H9 (cell line): Measurements from ENCODE around the gene PDE7B. TPM values are rescaled to one million over a fixed set of nuclear protein-coding genes. Genes with fewer than 3 reads are reported as not detected.

Source experiments
- DNase-seq: peaks from one replicate; pipeline ENCODE4 v3.0.0-alpha.2; 2017
- H2AFZ ChIP-seq: one replicate; pipeline ENCODE4 v1.6.1; 2013; ENCODE audit warnings: mild to moderate bottlenecking, low read length, control low read depth, moderate library complexity
- H2AK5ac ChIP-seq: 2 replicates; pipeline ENCODE4 v1.6.1; 2013; ENCODE audit warnings: low read length, control low read depth, mixed read lengths; ENCODE audit not compliant: insufficient read length
- H2BK120ac ChIP-seq: one replicate; pipeline ENCODE4 v1.6.1; 2013; ENCODE audit warnings: low read depth, mild to moderate bottlenecking, low read length, control low read depth, inconsistent platforms; ENCODE audit not compliant: poor library complexity, severe bottlenecking
- H2BK12ac ChIP-seq: 2 replicates; pipeline ENCODE4 v1.6.1; 2013; ENCODE audit warnings: low read length, control low read depth, mixed read lengths, low read depth; ENCODE audit not compliant: insufficient read length
- H2BK15ac ChIP-seq: 2 replicates; pipeline ENCODE4 v1.6.1; 2013; ENCODE audit warnings: low read depth, low read length, control low read depth
- H2BK20ac ChIP-seq: one replicate; pipeline ENCODE4 v1.6.1; 2013; ENCODE audit warnings: low read depth, mild to moderate bottlenecking, low read length, control low read depth, inconsistent platforms; ENCODE audit not compliant: poor library complexity, severe bottlenecking
- H2BK5ac ChIP-seq: 2 replicates; pipeline ENCODE4 v1.6.1; 2013; ENCODE audit warnings: low read length, control low read depth, mixed read lengths; ENCODE audit not compliant: insufficient read length
- H3K14ac ChIP-seq: 2 replicates; pipeline ENCODE4 v1.6.1; 2013; ENCODE audit warnings: low read length, control low read depth; ENCODE audit not compliant: insufficient read depth
- H3K18ac ChIP-seq: 2 replicates; pipeline ENCODE4 v1.6.1; 2013; ENCODE audit warnings: low read depth, mild to moderate bottlenecking, mixed read lengths, low read length, control low read depth; ENCODE audit not compliant: insufficient read length
- H3K23ac ChIP-seq: 2 replicates; pipeline ENCODE4 v1.6.1; 2013; ENCODE audit warnings: low read length, control low read depth, mixed read lengths, low read depth; ENCODE audit not compliant: insufficient read length
- H3K23me2 ChIP-seq: 2 replicates; pipeline ENCODE4 v1.6.1; 2013; ENCODE audit warnings: low read depth, mild to moderate bottlenecking, mixed read lengths, low read length, control low read depth; ENCODE audit not compliant: insufficient read length, poor library complexity, severe bottlenecking
- H3K27ac ChIP-seq: 2 replicates; pipeline ENCODE4 v1.5.1; 2013; ENCODE audit warnings: low read length, control low read depth, mixed read lengths, low read depth; ENCODE audit not compliant: insufficient read length
- H3K27me3 ChIP-seq: 2 replicates; pipeline ENCODE4 v1.6.1; 2013; ENCODE audit warnings: low read length, control low read depth, inconsistent platforms; ENCODE audit not compliant: insufficient read depth
- H3K4ac ChIP-seq: 2 replicates; pipeline ENCODE4 v1.6.1; 2013; ENCODE audit warnings: low read depth, mild to moderate bottlenecking, control low read depth, inconsistent platforms, low read length, moderate library complexity
- H3K4me1 ChIP-seq: 2 replicates; pipeline ENCODE4 v1.6.1; 2013; ENCODE audit warnings: low read length, control low read depth, inconsistent platforms; ENCODE audit not compliant: insufficient read depth
- H3K4me2 ChIP-seq: 2 replicates; pipeline ENCODE4 v1.6.1; 2013; ENCODE audit warnings: low read length, control low read depth, mixed read lengths; ENCODE audit not compliant: insufficient read length, insufficient read depth
- H3K56ac ChIP-seq: 2 replicates; pipeline ENCODE4 v1.6.1; 2013; ENCODE audit warnings: low read depth, mild to moderate bottlenecking, mixed read lengths, low read length, control low read depth; ENCODE audit not compliant: insufficient read length
- H3K79me1 ChIP-seq: 2 replicates; pipeline ENCODE4 v1.6.1; 2013; ENCODE audit warnings: low read depth, mild to moderate bottlenecking, moderate library complexity, low read length, control low read depth, inconsistent platforms; ENCODE audit not compliant: insufficient read depth, poor library complexity, severe bottlenecking
- H3K79me2 ChIP-seq: 2 replicates; pipeline ENCODE4 v1.6.1; 2013; ENCODE audit warnings: low read length, control low read depth, inconsistent platforms; ENCODE audit not compliant: insufficient read depth
- H3K9ac ChIP-seq: 2 replicates; pipeline ENCODE4 v1.6.1; 2013; ENCODE audit warnings: low read length, control low read depth, mixed read lengths; ENCODE audit not compliant: insufficient read length; ENCODE audit errors: extremely low read depth
- H3K9me3 ChIP-seq: one replicate; pipeline ENCODE4 v1.6.1; 2013; ENCODE audit warnings: low read depth, low read length, inconsistent platforms; ENCODE audit not compliant: control insufficient read depth
- H3T11ph ChIP-seq: one replicate; pipeline ENCODE4 v1.6.1; 2013; ENCODE audit warnings: mild to moderate bottlenecking, low read length, control low read depth, inconsistent platforms
- H4K20me1 ChIP-seq: one replicate; pipeline ENCODE4 v1.6.1; 2013; ENCODE audit not compliant: control insufficient read depth, insufficient read length, insufficient read depth
- H4K5ac ChIP-seq: 2 replicates; pipeline ENCODE4 v1.6.1; 2013; ENCODE audit warnings: low read depth, mild to moderate bottlenecking, mixed read lengths, low read length, control low read depth; ENCODE audit not compliant: insufficient read length
- H4K8ac ChIP-seq: replicated peaks from 2 replicates; pipeline ENCODE4 v1.6.1; 2013; ENCODE audit warnings: low read length, control low read depth, mixed read lengths, low read depth; ENCODE audit not compliant: insufficient read length
- H4K91ac ChIP-seq: 2 replicates; pipeline ENCODE4 v1.6.1; 2013; ENCODE audit warnings: low read depth, mild to moderate bottlenecking, moderate library complexity, mixed read lengths, low read length, control low read depth; ENCODE audit not compliant: insufficient read length
- H3K27ac Mint-ChIP-seq, 3 experiments: 2 replicates in 2 of 3; 3 replicates in 1 of 3; pipeline ENCODE4 v1.8.0; 2020 to 2021; ENCODE audit warnings: mixed read lengths in 3 of 3, mild to moderate bottlenecking in 1 of 3, moderate library complexity in 1 of 3
- H3K27me3 Mint-ChIP-seq: 2 replicates; pipeline ENCODE4 v1.8.0; 2021; ENCODE audit warnings: low read depth, mild to moderate bottlenecking, moderate library complexity, mixed read lengths
- H3K36me3 Mint-ChIP-seq, 3 experiments: 2 replicates in 2 of 3; 3 replicates in 1 of 3; pipeline ENCODE4 v1.8.0; 2020 to 2021; ENCODE audit warnings: low read depth in 3 of 3, mixed read lengths in 3 of 3; ENCODE audit not compliant: insufficient read depth in 1 of 3
- H3K4me1 Mint-ChIP-seq, 2 experiments: 2 replicates each; pipeline ENCODE4 v1.8.0; 2020; ENCODE audit warnings: mixed read lengths in 2 of 2
- H3K4me3 Mint-ChIP-seq, 2 experiments: 2 replicates in 1 of 2; 3 replicates in 1 of 2; pipeline ENCODE4 v1.8.0; 2020 to 2021; ENCODE audit warnings: mild to moderate bottlenecking in 2 of 2, mixed read lengths in 2 of 2, moderate library complexity in 1 of 2
- H3K9me3 Mint-ChIP-seq, 2 experiments: 2 replicates in 1 of 2; 3 replicates in 1 of 2; pipeline ENCODE4 v1.8.0; 2020; ENCODE audit warnings: mild to moderate bottlenecking in 2 of 2, mixed read lengths in 2 of 2, moderate library complexity in 1 of 2
- CTCF ChIP-seq: fragments of 200-600 bp; sonication (generic); conservative IDR thresholded peaks from 3 replicates; pipeline ENCODE4 v1.8.0; 2021; ENCODE audit warnings: antibody characterized with exemption, mild to moderate bottlenecking
- WGBS: extraction: QIAGEN DNeasy Blood & Tissue Kit; methylation state at CpG from one replicate; pipeline ENCODE4 v1.1.7; 2013; ENCODE audit warnings: missing lambda C conversion rate, low lambda C conversion rate, mixed read lengths; ENCODE audit not compliant: insufficient read length; ENCODE audit errors: extremely low coverage; 5-methylcytosine and 5-hydroxymethylcytosine counted together
- total RNA-seq: library from RNA; stranded (reverse); gene quantifications from 2 replicates; pipeline ENCODE4 v1.2.1, GENCODE V29; 2021

PDE7B gene
- total RNA-seq, 1 experiment from 2014 or later = not detected

GRCh38 chr6:136213012-136213539 lies 361.6 kb downstream of the PDE7B start:
- Histone ChIP-seq H3K4me1 (no peaks in the 10 kb centered on the region), H3K4me2 (no peak overlapping the region), H2BK120ac (no peak overlapping the region), H3K9me3 (no peaks in the 10 kb centered on the region), H2BK15ac (no peak overlapping the region), H3T11ph (no peak overlapping the region), H4K8ac (no peak overlapping the region), H2AFZ (no peak overlapping the region), H4K91ac (no peak overlapping the region), H3K23me2 (no peaks in the 10 kb centered on the region), H2BK5ac (no peak overlapping the region), H3K79me2 (no peaks in the 10 kb centered on the region), H3K14ac (no peak overlapping the region), H4K5ac (no peak overlapping the region), H2AK5ac (no peak overlapping the region), H3K27ac (no peak overlapping the region), H3K18ac (no peak overlapping the region), H3K79me1 (no peaks in the 10 kb centered on the region), H3K27me3 (no peaks in the 10 kb centered on the region), H3K23ac (no peak overlapping the region), H2BK12ac (no peak overlapping the region), H4K20me1 (no peaks in the 10 kb centered on the region), H3K56ac (no peak overlapping the region), H3K4ac (no peak overlapping the region), H2BK20ac (no peak overlapping the region), H3K9ac (no peak overlapping the region)
- no peak overlapping the region for H3K27ac Mint-ChIP-seq
- no peak overlapping the region for H3K4me3 Mint-ChIP-seq
- peaks cover 0 to 3% of the 10 kb centered on the region in 2 experiments; a peak in 2 of 4 replicates for H3K4me1 Mint-ChIP-seq
- H3K27me3 Mint-ChIP-seq = no peaks in the 10 kb centered on the region
- no CpG with 5 or more reads among the region's 5 CpGs for WGBS
- H3K9me3 Mint-ChIP-seq = no peaks in the 10 kb centered on the region
- no peaks in the 10 kb centered on the region for H3K36me3 Mint-ChIP-seq
- DNase-seq = no peak
- no peak for TF ChIP-seq CTCF
